HL-60 (cell line): ENCODE measurements around the gene FAM76A.
A peak's percentile ranks its signal among the peaks of the same experiment; 100 is the strongest.

ENCODE experiments used
- DNase-seq, 2 experiments: peaks; one replicate each; pipeline ENCODE4 v3.0.0-alpha.2; 2010 to 2020; ENCODE audit warnings: low read depth in 1 of 2, low spot score in 1 of 2
- H3K27ac ChIP-seq: fragments of 250-450 bp; sonication (Bioruptor Pico); replicated peaks from 2 replicates; pipeline ENCODE4 v1.5.1; 2020; ENCODE audit warnings: mild to moderate bottlenecking, moderate library complexity
- H3K27me3 ChIP-seq: fragments of 250-450 bp; sonication (Bioruptor Pico); 2 replicates; pipeline ENCODE4 v1.5.1; 2021; ENCODE audit warnings: mild to moderate bottlenecking, moderate library complexity; ENCODE audit not compliant: insufficient read depth, poor library complexity, severe bottlenecking
- H3K4me3 ChIP-seq: replicated peaks from 2 replicates; pipeline ENCODE4 v1.5.1; 2011; ENCODE audit warnings: mild to moderate bottlenecking, control low read depth, low read length; ENCODE audit not compliant: insufficient read depth
- CTCF ChIP-seq: IDR thresholded peaks from one replicate; pipeline ENCODE4 v1.5.1; 2011; ENCODE audit warnings: low read length, control low read depth, inconsistent platforms; ENCODE audit not compliant: insufficient read depth
- GABPA ChIP-seq: IDR thresholded peaks from 2 replicates; pipeline ENCODE4 v1.6.1; 2012; ENCODE audit warnings: low read depth
- POLR2AphosphoS5 ChIP-seq: IDR thresholded peaks from 2 replicates; pipeline ENCODE4 v1.6.1; 2012; ENCODE audit warnings: low read depth
- REST ChIP-seq: IDR thresholded peaks from 2 replicates; pipeline ENCODE4 v1.6.1; 2012; ENCODE audit warnings: low read depth; ENCODE audit not compliant: insufficient replicate concordance
- SPI1 ChIP-seq: IDR thresholded peaks from 2 replicates; pipeline ENCODE4 v1.6.1; 2012; ENCODE audit warnings: low read depth, mild to moderate bottlenecking, borderline replicate concordance

The FAM76A gene

GRCh38 chr1:27719286-27720251 lies 6.2 kb upstream of the FAM76A start:
- Histone ChIP-seq H3K27ac (no peak overlapping the region), H3K4me3 (no peak overlapping the region), H3K27me3 (no peaks in the 10 kb centered on the region)
- DNase-seq, result no peak
- TF ChIP-seq GABPA, result no peak
- no peak for TF ChIP-seq SPI1
- no peak for TF ChIP-seq POLR2AphosphoS5
- TF ChIP-seq CTCF, result no peak
- TF ChIP-seq REST, result no peak

GRCh38 chr1:27724961-27725373 lies 794 bp upstream of the FAM76A start:
- Histone ChIP-seq H3K27ac (peak overlapping the region; percentile 93), H3K4me3 (peak overlapping the region; percentile 45), H3K27me3 (no peaks in the 10 kb centered on the region)
- DNase-seq, result no peak
- no peak for TF ChIP-seq CTCF
- no peak for TF ChIP-seq POLR2AphosphoS5
- no peak for TF ChIP-seq SPI1

GRCh38 chr1:27726173-27727044 lies 648 bp downstream of the FAM76A start:
- DNase-seq, result peak; percentile 32
- Histone ChIP-seq H3K4me3 (peak overlapping the region; percentile 86), H3K27ac (peak overlapping the region; percentile 62), H3K27me3 (no peaks in the 10 kb centered on the region)
- TF ChIP-seq REST, result no peak
- TF ChIP-seq GABPA, result no peak
- no peak for TF ChIP-seq SPI1
- TF ChIP-seq CTCF, result no peak
